Activated CD8-positive, alpha-beta memory T cell treated with anti-CD3 and anti-CD28 coated beads for 4 hours (primary cell): ENCODE data around the gene NCF4.

ENCODE experiments used
- DNase-seq, 2 donors: peaks; one replicate each; pipeline ENCODE4 v3.0.0-alpha.2; 2020; ENCODE audit warnings: low read depth in 2 of 2

The NCF4 gene

DNA sequence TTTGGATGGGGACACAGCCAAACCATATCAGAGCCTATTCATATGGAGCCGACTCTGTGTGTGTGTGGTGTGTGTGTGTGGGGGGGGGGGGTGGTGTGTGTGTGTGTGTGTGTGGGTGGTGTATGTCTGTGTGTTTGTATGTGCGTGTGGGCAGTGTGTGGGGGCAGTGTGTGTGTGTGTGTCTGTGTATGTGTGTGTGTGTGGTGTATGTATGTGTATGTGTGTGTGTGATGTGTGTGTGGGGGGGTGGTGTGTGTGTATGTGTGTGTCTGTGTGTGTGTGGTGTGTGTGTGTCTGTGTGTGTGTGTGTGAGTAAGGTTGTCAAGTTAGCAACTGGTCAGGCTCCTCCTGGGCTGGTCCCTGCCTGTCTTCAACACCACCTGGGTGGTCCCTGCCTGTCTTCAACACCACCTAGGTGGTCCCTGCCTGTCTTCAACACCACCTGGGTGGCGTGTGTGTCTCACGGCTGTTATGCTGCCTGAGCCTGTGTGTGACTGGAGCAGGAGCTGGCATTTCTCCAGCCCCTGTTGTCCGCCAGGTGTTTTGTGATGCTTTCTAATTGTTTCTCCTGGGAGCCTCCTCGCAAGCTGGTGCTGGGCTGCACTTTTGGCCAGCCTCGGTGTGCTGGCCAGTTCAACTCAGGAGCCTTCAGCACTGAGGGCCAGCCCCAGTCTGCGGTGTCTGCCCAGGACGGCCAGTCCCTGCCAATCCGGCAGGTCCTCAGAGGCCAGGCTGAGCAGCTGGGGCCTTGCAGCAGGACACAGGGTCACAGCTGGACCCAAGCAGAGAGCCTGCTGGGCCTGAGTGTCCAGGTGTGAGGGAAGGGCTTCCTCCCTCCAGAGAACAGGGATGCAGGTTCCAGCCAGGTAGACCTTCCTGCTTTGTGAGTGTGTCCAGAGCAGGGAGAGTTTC is 22.4 kb upstream of the NCF4 start:
- no peak for DNase-seq

DNA sequence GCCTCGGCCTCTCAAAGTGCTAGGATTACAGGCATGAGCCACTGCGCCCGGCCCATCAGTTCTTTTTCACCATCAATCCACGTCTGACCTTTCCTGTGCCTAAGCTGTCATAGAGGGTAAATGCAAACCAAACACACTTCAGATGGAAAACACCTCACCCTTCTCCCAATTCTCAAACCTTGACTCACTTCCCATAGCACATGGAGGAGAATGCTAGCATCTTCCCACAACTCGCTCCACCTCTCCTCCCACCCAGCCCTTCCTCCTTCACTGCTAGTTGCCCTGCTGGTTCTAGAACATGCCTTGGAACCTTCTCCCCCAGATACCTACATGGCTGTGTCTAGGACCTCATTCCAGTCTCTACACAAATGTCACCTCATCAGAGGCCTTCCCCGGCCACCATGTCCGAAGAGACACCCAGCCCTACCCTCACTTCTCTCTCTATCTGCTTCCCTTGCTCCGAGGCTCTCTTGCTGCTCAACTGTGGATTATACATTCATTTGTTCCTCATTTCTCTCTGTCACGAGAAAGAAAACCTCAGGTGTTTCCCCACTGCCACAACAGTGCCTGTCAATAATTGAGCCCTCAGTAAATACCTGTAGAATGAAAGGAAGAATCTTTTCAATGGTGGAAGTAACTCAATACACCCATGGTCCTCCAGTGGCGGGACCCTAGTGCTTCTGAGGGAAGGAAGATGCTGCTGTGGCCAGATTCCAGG is 21.3 kb upstream of the NCF4 start:
- DNase-seq, result no peak

DNA sequence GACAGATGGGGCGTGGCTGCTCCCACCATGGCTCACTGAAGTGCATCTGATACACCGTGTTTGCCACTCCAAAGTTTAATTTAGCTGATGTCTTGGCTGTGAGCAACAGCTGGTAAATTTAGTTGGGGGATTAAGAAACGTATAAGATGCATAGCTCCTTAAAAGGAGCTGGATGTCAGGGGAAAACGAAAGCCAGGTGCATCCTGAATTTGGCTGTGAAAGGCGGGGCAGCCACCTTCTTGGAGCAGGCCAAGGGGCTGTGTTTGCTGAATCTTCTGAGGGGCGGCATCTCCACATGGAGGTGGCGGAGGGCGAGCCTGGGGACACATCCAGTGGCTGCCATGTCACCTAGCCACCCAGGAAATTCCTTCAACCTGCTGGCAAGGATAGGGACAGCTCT is 20.7 kb upstream of the NCF4 start:
- no peak for DNase-seq

DNA sequence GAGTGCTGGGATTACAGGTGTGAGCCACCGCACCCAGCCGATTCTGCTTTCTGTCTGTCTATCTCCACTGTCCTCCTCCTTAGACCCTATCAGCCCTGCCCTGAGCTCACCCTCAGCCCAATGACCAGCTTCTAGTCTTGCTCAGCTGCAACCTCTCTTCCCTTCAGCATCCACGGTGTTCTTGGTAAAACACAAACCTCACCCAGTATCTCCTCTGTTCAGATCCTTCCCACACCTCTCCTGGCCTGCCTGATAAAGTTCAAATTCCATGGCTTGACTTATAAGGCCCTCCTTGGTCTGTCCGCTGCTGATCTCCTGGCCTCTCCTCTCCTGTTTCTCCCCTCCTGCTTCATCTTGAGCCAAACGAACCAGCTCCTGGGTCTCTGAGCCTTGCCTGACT is 14.5 kb upstream of the NCF4 start:
- DNase-seq, result no peak

DNA sequence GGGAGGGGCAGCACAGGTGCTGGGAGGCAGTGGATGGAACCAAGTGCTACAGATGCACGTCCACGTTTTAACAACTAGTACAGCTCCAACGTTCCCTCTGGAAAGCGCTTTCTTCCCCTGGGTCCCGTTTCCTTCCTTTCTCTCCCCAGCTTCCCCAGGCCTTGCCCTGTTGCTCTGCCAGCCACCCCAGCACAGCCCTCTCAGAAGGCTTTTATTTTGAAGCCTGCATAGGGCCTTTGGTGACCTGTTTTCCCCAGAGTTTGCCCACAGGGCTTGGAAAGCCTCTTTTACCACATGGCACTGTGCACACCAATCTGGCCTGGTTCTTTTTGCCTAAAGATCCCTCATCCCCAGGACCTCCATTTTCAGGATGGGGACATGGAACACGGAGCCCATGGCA is 13.9 kb upstream of the NCF4 start:
- no peak for DNase-seq

DNA sequence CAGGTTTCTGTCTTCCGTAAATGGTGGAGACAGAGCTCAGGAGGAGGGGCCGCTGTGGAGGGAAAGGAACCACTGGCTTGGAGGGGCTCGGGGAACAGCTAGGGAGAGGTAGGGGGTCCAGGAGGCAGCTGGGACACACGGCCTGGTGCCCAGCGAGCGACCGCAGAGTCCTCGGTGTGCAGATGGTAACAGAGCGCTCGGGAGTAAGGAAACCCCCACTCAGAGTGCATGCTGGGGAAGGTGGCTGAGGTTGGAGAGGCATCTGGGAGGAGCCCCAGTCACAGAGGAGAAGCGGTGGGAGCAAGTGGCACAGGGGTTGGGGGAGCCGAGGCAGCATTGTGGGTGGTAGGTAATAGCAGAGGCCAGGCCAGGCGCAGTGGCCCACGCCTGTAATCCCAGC is 10.8 kb upstream of the NCF4 start:
- no peak for DNase-seq

DNA sequence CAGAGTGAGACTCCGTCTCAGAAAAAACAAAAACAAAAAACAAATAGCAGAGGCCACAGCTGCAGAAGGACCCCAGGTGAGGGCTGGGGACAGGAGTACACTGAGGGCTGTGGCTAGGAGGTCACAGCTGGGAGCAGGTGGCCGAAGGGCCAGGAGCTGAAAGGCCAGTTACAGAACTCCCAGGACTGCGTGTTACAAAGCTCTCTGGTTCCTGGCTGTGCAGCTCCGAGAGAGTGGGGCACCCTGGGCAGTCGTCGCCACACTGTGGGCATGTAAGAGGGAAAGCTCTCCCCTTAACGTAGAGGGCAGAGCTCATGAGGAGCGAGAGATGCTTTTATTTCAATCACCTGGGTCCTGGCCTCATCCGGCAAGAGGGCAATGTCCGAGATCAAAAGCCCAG is 10.1 kb upstream of the NCF4 start:
- DNase-seq, result no peak

DNA sequence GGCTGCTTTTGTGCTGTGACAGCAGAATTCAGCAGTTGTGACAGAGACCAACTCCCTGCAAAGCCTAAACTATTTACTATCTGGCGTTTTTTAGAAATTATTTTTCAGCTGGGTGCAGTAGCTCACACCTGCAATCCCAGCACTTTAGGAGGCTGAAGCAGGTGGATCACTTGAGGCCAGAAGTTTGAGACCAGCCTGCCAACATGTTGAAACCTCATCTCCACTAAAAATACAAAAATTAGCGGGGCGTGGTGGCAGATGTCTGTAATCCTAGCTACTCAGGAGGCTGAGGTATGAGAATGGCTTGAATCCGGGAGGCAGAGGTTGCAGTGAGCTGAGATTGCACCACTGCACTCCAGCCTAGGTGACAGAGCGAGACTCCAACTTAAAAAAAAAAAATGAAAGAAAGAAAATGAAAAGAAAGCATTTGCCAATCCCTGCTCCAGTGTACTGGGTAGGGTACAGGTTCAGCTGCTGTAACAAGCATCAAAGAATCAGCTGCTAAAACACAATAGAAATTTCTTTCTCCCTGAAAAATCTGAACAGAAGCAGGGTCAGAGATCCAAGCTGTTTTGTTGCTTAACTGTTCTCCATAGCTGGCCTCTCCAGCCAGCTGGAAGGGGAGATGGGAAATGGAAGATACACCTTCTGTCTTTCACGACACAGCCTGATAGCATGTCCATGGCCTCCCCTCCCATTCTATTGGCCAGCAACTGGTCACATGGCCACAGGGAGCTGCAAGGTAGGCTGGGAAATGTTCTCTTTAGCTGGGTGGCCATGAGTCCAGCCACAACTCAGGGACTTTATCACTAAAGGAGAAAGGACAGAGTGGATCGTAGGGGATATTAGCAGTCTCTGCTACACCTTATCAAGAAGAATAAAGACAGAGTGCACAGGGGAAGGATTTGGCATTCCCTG is 8.5 kb upstream of the NCF4 start:
- DNase-seq, result no peak

DNA sequence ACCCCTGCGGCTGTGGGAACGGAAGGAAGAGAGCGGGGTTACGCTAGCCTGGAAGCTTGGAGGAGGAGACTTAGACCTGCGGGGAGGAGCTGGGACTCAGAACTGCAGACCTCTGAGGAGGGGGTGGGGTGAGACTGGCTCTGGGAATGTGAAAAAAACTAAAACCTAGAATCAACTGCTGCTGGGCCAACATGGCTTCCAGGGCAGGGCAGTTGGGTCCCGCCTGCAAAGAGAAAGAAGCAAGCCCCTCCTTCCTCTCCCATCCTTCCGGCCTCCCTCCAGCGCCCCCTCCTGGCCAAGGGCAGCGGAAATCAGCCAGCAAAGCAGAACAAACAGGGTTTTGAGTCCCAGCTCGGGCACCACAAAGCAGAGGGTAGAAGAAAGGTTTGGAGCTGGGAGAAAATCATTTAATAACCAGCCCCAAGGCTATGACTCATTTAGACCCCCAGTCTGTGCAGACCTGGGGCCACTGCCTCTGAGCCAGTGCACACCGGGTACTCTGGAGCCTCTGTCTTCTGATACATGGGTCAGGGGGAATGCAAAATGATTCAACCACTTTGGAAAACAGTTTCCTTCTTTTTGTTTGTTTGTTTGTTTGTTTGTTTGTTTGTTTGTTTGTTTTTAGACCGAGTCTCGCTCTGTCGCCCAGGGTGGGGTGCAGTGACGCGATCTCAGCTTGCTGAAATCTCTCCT is 7.3 kb upstream of the NCF4 start:
- peak; percentile 58 to 67 for DNase-seq

DNA sequence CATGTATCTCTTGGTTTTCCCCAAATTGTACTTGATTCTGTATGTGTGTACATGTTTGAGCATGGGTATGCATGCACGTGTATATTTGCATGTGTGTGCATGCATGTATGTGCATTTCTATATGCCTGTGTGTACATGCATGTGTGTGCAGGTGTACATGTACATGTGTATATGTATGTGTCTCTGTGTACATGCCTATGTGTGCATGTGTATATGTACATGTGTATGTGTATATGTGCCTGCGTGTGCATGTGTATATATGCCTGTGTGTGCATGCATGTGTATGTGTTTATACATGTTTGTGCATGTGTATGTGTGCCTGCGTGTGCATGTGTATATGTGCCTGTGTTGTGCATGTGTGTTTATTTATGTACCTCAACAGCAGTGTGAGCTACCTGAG is 5.3 kb upstream of the NCF4 start:
- no peak for DNase-seq

DNA sequence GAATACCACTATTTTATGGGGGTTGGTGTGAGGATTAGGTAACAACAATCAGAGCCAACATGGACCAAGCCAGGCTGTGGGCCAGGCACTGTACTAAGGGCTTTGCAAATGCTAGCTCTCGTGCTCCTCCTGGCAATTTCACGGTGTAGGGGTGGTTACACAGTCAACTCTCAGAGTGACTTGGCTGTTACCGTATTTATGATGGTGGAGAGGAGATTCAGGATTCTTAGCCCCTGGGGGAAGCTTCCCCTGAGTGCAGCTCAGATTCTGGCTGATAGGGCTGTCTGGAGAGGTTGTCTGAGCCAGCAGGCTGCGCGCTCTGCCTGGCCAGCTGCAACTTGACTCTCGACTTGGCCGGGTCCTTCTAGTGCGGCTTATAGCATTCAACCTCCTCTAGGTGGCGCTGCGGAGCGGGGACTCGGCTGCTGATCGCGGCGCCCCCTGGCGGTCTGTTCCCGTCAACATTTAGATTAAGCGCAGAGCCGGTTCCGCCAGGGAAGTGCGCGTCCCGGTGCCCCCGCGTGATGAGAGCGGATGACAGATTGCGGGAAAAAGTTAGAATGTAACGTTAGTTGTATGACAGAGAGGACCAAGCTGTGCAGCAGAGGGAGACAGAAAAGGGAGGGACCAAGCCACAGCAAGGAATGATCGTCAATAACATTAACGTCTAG is 4.5 kb upstream of the NCF4 start:
- DNase-seq, result peak; percentile 83 to 86

DNA sequence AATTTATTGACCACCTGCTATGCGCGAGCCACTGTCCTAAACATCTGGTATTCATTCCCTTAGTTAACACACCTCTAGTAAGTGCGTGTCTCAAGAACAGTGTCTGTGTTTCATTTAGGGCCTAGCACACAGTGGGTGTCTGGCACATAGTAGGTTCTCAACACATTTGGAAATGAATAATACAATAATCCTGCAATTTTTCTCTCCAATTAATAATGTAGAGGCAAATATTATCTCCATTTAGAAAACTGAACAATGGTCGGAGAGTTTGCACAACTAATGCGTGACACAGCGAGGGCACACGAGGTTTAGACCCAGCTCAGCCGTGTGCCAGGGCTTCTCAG is 4.0 kb upstream of the NCF4 start:
- no peak for DNase-seq

DNA sequence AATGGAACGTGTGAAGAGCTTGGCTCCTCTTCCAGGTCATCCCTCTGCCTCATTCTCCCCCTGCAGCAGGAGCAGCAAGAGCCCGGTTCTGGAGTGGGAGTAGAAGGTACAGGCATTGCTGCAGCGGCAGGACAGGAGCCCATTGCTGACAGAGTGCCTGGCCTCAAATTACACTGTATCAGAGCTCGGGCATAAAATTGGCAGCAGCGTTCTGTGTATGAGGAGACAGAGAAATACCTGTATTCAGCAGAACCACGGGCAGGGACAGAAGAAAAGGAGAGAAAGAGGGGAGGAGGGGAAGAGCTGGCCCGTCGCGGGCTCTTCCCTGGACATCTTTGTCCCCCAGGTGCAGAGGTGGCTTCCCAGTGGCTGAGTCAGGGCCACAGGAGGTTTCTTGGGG is 2.6 kb upstream of the NCF4 start:
- no peak for DNase-seq

DNA sequence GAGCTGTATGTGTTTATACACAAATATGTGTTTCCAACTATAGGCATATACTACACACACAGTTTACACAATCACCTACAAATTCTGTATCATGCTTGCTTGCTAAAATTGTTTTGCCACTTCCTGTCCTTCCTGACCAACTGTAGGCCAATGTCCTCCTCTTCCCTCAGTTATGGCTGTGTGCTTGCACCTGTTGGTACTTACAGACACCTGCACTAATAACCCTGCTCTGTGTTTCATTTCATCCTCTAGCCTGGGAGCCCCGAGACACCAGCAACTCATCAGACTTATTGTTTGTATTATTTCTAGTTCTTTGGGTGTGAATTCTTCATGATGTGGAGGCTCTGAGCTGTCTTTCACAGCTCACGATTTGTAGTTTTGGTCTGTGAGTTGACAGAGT is 1.8 kb upstream of the NCF4 start:
- DNase-seq, result no peak

DNA sequence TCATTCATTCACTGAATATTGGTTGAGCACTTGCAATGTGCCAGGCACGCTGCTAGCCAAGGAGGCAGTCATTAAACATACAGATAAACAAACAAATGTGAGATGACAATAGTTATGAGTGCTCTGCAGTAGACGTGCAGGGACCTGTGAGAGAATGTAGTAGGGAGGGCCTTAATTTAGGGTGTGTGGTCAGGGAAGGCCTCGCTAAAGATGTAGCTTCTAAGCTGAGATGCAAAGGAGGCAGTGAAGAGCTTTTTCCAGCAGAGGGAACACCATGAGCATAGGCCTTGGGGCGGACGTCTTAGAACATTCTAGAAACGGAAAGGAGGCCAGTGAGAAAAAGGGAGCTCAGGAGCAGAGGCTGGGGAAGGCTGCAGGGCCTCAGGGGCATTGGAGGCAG is 789 bp upstream of the NCF4 start:
- DNase-seq, result no peak

DNA sequence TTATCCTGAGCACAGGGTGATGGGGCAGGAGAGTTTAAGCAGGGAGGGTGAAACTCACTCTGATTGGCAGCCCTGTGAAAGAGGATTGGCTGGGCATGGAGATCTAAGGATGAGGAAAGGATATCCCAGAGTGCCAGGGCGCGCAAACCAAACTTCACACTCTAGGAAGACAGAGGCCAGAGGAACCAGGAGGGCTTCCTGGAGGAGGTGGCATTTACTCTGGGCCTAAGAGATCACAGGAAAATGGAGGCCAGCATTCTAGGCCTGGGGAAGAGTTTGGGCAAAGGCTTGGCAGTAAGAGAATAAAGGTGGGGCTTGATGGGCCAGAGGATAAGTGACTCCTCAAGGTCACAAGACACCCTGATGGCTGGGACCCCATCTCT is 377 bp upstream of the NCF4 start:
- no peak for DNase-seq

DNA sequence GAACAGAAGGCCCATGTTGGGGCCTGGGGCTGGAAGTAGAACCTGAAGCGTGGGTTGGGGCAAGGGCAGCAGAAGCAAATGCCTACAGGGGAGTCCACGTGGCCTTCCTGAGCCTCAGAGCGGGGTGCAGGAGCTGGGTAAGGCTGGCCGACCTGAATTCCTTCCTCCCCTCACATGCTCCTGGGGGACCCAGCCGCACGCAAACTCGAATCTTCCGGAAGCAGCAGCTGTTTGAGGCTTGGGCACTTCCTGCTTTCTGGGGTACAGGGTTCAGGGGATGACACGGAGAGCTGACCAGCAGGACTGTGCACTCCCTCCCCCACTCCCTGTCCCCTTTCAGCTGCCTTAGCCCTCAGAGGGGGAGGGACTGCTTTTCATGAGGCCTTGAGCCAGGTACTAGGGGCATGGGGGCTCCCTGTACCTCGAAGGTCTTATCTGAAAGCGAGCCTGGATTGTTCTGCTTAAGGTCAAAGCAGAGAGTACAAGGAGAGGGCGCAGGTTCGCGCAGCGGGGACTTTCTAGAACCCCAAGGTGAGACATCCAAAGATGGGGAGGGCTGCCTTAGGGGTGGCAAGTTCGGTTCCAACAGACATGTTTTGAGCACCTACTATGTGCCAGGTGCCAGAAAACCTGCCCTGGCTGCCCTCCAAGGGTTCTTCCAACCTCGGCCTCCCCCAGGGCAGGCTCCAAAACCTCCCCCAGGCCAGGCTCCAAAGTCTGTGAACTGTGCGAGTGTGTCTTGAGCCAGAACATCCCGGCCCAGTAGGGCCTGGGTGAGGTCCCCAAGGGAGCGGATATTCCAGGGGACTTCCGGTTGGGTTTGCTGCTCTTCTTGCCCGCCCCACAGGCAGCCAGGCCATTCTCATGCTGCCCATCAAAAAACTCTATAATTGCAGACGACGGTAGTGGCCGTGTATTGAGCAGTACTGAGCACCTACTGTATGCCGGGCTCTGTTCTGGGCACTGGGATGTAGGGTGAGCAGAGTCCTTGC is 1.7 kb downstream of the NCF4 start:
- no peak for DNase-seq

DNA sequence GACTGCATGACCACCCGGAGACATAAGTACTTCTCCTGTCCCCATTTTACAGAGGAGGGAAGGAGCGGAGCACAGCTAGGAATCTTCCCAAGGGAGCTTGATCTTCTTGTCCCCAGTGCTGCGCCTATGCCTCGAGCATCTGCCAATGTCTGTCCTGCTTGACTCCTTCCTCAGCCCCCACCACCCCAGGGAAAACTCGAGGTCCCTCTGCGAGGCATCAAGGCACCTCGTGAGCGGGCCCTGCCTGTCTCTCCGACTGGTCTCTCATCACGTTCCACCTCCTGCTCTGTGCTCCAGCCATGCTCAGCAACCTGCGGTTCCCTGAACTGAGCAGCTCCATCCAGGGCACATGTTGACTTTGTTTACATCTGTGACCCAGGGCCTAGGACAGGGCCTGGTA is 2.5 kb downstream of the NCF4 start:
- DNase-seq, result no peak

DNA sequence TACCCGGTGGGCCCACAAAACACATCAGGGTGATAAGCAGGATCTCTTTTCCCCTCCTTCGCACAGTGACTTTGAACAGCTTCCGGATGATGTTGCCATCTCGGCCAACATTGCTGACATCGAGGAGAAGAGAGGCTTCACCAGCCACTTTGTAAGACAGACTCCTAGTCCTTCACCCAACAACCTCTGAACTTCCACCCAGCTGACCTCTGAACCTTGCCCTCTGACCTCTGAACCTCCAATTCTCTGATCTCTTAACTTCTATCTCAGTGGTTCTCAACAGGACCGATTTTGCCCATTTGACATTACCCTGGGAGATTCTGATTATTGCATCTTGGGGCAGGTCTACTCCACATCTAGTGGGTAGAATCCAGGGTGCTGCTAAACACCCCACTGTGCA is 3.2 kb downstream of the NCF4 start:
- DNase-seq, result no peak
